ENCODE measurements around the gene DEFB132.

Gene DEFB132

DNA sequence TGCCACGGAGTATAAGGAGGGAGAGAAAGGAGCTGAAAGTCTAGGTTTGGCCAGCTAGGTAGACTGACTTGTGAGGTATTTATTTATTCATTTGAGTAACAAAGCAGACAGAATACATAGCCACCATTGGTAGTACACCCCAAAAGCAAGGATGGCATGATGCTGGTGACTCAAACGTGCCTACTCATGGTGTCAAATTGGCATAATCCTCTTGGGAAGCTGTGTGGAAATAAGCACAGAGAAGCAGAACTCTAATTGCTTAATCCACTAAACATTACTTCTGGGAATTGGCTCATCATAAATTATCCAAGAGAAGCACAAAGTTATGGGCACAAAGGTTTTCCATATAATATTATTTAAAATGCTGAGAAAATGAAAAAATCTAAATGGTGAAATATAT lies 2.5 kb downstream of the DEFB132 start:
- in situ Hi-C loops (cut with HindIII; ENCODE audit: low sequenced_read_pairs), result no loop called here
- H3K4me3 ChIP-seq (ENCODE audit: low read depth, low read length), result no peak overlapping the region
- TF ChIP-seq, protein P1, sequence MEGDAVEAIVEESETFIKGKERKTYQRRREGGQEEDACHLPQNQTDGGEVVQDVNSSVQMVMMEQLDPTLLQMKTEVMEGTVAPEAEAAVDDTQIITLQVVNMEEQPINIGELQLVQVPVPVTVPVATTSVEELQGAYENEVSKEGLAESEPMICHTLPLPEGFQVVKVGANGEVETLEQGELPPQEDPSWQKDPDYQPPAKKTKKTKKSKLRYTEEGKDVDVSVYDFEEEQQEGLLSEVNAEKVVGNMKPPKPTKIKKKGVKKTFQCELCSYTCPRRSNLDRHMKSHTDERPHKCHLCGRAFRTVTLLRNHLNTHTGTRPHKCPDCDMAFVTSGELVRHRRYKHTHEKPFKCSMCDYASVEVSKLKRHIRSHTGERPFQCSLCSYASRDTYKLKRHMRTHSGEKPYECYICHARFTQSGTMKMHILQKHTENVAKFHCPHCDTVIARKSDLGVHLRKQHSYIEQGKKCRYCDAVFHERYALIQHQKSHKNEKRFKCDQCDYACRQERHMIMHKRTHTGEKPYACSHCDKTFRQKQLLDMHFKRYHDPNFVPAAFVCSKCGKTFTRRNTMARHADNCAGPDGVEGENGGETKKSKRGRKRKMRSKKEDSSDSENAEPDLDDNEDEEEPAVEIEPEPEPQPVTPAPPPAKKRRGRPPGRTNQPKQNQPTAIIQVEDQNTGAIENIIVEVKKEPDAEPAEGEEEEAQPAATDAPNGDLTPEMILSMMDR (IDR thresholded peaks at IDR 0.05; ENCODE audit: low read depth, low read length), result no peak
- DNase-seq (ENCODE audit: low read depth, low spot score), result no peak

DNA sequence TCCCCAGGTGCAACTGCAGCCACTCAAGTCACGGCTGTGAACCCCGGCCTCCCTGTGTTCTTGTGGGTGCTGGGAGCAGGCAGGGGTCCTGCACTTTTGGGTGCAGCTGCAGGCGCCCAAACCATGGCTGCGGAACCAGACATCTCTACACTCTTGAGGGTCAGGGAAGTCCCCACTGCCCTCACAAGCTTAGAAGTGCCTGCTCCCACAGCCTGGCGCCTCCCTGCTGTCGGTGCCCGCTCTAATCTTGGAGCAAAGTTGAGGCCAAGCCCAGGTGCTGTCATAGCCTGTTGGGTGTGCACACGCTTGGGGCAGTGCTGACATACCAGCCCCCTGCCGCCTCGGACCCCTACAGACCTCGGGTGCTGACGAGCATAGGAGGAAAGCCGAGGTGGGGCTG lies 6.2 kb downstream of the DEFB132 start:
- DNase-seq (ENCODE audit: low read depth, low spot score), result no peak
- in situ Hi-C loops (cut with HindIII; ENCODE audit: low sequenced_read_pairs), result no loop called here
- no peak overlapping the region for H3K4me3 ChIP-seq (ENCODE audit: low read depth, low read length)
- TF ChIP-seq, protein P1 (IDR thresholded peaks at IDR 0.05; ENCODE audit: low read depth, low read length), result no peak

DNA sequence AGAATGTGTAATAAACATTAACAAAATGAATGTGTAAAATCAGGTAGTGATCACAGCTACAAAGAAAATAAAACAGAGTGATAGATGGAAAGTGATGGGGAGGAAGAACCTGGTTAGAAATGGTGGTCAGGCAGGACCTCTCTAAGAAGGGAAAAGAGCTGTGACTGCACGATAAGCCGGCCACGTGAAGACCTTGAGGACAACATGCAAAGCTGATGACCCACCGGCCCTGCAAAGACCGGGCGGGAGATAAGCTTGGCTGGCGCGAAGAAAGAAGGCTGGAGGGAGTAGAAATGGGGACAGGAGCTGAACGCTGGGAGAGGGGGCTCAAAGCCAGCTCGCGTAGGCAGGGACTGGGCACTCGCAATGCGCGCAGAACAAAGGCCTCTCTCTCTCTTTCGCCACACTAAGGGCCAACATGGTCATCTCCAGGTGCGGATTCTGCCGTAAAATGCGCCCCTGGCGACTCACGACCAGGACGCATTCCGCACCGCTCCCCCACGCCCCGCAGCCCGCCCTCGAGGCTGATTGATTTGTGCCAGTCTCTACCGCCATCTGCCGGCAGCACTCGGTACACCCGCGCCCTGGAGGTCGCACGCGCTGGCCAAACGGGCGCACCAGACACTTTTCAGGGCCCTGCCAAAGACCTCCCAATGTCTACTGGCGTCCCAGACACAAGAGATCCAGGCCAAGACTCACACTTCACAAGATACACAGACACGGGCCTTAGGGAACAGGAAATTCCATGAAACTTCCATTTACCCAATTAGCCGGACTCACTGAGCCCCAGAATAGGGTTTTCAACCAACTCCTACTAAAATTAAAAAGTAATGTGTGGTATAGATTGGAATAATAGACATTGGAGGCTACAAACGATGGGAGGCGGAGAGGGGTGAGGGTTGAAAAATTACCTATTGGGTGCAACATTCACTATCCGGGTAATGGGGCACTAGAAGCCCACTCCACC lies 9.4 kb downstream of the DEFB132 start:
- peak overlapping the region; percentile 50 for H3K4me3 ChIP-seq (ENCODE audit: low read depth, low read length)

DNA sequence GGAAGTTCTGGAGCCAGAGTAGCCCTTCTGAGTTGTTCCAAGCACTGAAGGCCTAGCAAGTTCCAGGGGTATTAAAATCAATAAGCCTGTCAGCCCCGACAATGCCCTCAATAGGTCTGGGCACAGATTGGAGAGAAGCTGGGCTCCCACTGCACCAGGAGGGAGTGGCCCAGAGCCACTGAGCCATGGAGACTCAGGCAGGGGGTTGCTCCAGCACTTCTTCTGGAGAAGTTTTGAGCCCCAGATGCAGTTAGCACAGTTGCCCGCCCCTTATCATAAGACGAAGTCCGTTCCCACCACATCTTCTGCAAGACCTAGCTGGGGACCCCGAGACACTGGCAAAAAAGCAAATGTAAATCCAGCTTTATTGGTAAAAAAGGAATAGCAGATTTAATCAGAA lies 13.0 kb downstream of the DEFB132 start:
- TF ChIP-seq, protein P1 (IDR thresholded peaks at IDR 0.05; ENCODE audit: low read depth, low read length), result no peak
- no peak overlapping the region for H3K4me3 ChIP-seq (ENCODE audit: low read depth, low read length)
- no peak for DNase-seq (ENCODE audit: low read depth, low spot score)
- in situ Hi-C loops (cut with HindIII; ENCODE audit: low sequenced_read_pairs), result no loop called here

More for the DNA sequence above, 9.4 kb downstream of the DEFB132 start:
- TF ChIP-seq, protein P1 (IDR thresholded peaks at IDR 0.05; ENCODE audit: low read depth, low read length), result peak; percentile 94
- peak; percentile 71 for DNase-seq (ENCODE audit: low read depth, low spot score)
- in situ Hi-C loops (cut with HindIII; ENCODE audit: low sequenced_read_pairs), result no loop called here

DNA sequence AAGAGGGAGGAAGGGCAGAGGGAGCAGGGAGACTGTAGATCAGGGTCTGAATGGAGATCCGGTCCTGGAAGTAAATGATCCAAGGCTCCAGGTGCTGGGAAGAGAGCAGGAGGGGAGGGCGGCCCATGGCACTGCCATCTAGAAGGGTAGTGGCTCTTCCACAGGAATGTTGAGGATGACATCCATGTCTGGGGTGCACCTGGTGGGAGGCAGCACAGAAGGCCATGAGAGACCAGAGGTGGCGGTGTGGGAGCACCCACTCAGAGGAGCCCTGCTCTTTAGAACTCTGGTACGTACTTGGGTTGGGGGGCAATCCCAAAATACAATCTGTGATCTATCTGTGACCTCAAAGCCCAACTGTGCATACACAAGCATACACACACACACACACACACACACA lies 13.5 kb downstream of the DEFB132 start:
- DNase-seq (ENCODE audit: low read depth, low spot score), result no peak
- TF ChIP-seq, protein P1 (IDR thresholded peaks at IDR 0.05; ENCODE audit: low read depth, low read length), result no peak
- in situ Hi-C loops (cut with HindIII; ENCODE audit: low sequenced_read_pairs), result no loop called here
- H3K4me3 ChIP-seq (ENCODE audit: low read depth, low read length), result no peak overlapping the region

DNA sequence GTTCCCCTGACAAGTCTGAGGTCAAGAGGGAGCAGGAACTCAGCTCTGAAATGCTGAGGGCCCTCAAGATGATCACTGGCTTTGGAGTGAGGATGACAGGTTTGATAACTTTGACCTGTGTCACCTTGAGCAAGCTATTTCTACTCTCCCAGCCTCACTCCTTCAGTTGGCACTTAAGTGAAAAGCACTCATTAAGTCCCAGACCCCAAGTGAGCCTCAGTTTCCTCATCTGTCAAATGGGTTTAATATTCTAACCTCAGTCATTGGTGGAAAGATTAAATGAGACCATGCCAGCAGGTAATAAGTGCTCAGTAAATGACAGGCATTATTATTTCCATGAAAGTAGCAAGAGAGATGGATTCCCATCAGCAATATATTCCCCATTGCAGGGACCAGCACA lies 14.0 kb downstream of the DEFB132 start:
- TF ChIP-seq, protein P1 (IDR thresholded peaks at IDR 0.05; ENCODE audit: low read depth, low read length), result no peak
- DNase-seq (ENCODE audit: low read depth, low spot score), result no peak
- no peak overlapping the region for H3K4me3 ChIP-seq (ENCODE audit: low read depth, low read length)
- in situ Hi-C loops (cut with HindIII; ENCODE audit: low sequenced_read_pairs), result no loop called here

Measured in astrocyte of the spinal cord (primary cell).